ENCODE data around the gene PADI2. TPM values are rescaled to one million over a fixed set of nuclear protein-coding genes. Genes with fewer than 3 reads are reported as not detected.

The PADI2 gene
- total and polyA plus RNA-seq, 9 of the 15 experiments (the other 6 are each of a cell fraction or from before 2014, with no cell fraction given) = 0.01 to 0.11 (median 0.01) TPM; not detected in 5

DNA sequence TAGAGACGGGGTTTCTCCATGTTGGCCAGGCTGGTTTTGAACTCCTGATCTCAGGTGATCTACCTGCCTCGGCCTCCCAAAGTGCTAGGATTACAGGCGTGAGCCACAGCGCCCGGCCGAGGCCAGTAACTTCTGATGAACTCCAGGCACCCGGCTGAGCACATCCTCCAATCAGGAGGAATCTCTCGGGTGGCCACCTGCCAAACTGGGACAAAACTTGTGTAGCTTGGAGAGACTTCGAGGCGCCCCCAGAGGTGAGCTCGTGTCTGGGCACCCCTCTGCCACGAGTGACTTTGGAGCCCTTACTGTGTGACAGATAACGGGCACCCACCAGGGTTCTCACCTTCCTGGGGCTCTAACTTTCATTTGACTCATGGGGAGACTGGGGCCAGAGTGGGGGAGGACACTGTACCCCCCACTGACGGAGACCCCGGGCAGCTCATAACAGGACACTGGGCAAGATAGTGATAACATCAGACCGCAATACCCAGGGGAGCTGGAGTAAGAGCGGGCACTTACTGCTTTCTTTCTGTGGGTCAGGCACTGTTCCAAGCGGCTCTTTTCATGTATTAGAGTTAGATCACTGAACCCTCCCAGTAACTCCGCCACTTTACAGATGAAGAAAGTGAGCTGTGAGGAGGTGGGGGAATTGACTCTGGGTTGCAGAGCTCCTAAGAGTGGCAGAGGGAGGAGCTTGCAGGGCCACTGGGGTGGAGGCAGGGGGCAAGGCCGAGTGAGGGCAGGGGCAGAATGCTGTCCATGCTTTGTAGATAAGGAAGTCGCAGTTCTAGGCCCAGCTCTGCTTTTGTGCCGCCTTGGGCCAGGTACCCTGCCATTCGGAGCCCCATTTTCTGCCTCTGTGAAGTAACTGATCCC, 1.9 kb upstream of the PADI2 start:
- Histone ChIP-seq H2AFZ (ENCODE audit: low read depth, low read length) (no peak overlapping the region), H3K4me3 (no peak overlapping the region), H3K36me3 (ENCODE audit: control insufficient read depth, insufficient read depth, low read length) (no peaks in the 10 kb centered on the region), H3K4me1 (replicated peaks in 1 of 2; ENCODE audit: control insufficient read depth in 2 of 2, insufficient read depth in 2 of 2, low read length in 2 of 2) (peaks cover 4 to 16% of the 10 kb centered on the region in 2 experiments; a peak in 2 of 5 replicates), H3K9me3 (replicated peaks; ENCODE audit: control insufficient read depth, insufficient read depth, low read depth, low read length) (no peaks in the 10 kb centered on the region), H3K27ac (ENCODE audit: extremely low read depth, low read depth, low read length) (no peak overlapping the region), H3K27me3 (ENCODE audit: control insufficient read depth in 2 of 2, insufficient read depth in 2 of 2, low read length in 2 of 2) (peaks cover 36 to 65% of the 10 kb centered on the region in 2 experiments), H3K9me1 (ENCODE audit: control insufficient read depth, insufficient read depth, low read length) (no peaks in the 10 kb centered on the region), H3K9ac (ENCODE audit: insufficient read depth in 1 of 2, low read depth in 2 of 2, low read length in 2 of 2) (no peak overlapping the region), H4K20me1 (replicated peaks; ENCODE audit: control insufficient read depth, insufficient read depth, low read length) (peaks cover 25% of the 10 kb centered on the region), H3K79me2 (ENCODE audit: control insufficient read depth, insufficient read depth, low read length) (no peaks in the 10 kb centered on the region), H3K4me2 (ENCODE audit: insufficient read depth, low read length) (no peak overlapping the region)
- ChIA-PET CTCF (ENCODE audit: low intra/inter-chr PET ratio) (no interaction called here), POLR2A (interaction anchor here (0.7 to 1.2 kb wide), 3 partner anchors 10 to 113 kb away, joined by 3 to 4 read pairs (median 3); no protein-coding TSS in a partner anchor)
- TF ChIP-seq NFIC (IDR thresholded peaks at IDR 0.05) (0 out of 2 replicates have a peak, but pooled peaks have one; percentile 10), CAMTA2 (CRISPR knock-in tag; conservative IDR thresholded peaks at IDR 0.05) (no peak), XRCC4 (IDR thresholded peaks at IDR 0.05; ENCODE audit: extremely low read depth, insufficient read depth, insufficient read length) (no peak), ZNF717 (CRISPR knock-in tag; IDR thresholded peaks at IDR 0.05) (no peak), BRD4 (IDR thresholded peaks at IDR 0.05) (no peak)
- TF ChIP-seq, protein P1, sequence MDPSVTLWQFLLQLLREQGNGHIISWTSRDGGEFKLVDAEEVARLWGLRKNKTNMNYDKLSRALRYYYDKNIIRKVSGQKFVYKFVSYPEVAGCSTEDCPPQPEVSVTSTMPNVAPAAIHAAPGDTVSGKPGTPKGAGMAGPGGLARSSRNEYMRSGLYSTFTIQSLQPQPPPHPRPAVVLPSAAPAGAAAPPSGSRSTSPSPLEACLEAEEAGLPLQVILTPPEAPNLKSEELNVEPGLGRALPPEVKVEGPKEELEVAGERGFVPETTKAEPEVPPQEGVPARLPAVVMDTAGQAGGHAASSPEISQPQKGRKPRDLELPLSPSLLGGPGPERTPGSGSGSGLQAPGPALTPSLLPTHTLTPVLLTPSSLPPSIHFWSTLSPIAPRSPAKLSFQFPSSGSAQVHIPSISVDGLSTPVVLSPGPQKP (CRISPR knock-in tag; IDR thresholded peaks at IDR 0.05) = no peak
- TF ChIP-seq, protein P2, sequence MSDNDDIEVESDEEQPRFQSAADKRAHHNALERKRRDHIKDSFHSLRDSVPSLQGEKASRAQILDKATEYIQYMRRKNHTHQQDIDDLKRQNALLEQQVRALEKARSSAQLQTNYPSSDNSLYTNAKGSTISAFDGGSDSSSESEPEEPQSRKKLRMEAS (CRISPR knock-in tag; IDR thresholded peaks at IDR 0.05) = no peak
- TF ChIP-seq, protein P3, sequence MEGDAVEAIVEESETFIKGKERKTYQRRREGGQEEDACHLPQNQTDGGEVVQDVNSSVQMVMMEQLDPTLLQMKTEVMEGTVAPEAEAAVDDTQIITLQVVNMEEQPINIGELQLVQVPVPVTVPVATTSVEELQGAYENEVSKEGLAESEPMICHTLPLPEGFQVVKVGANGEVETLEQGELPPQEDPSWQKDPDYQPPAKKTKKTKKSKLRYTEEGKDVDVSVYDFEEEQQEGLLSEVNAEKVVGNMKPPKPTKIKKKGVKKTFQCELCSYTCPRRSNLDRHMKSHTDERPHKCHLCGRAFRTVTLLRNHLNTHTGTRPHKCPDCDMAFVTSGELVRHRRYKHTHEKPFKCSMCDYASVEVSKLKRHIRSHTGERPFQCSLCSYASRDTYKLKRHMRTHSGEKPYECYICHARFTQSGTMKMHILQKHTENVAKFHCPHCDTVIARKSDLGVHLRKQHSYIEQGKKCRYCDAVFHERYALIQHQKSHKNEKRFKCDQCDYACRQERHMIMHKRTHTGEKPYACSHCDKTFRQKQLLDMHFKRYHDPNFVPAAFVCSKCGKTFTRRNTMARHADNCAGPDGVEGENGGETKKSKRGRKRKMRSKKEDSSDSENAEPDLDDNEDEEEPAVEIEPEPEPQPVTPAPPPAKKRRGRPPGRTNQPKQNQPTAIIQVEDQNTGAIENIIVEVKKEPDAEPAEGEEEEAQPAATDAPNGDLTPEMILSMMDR (IDR thresholded peaks at IDR 0.05 in 2 of 3, conservative IDR thresholded peaks at IDR 0.05 in 1 of 3; ENCODE audit: insufficient read depth in 2 of 3, low read depth in 1 of 3, low read length in 3 of 3) = 0 out of 6 replicates have a peak, but pooled peaks of 2 of the 3 experiments have one; percentile 3 to 21
- TF ChIP-seq, protein P4, sequence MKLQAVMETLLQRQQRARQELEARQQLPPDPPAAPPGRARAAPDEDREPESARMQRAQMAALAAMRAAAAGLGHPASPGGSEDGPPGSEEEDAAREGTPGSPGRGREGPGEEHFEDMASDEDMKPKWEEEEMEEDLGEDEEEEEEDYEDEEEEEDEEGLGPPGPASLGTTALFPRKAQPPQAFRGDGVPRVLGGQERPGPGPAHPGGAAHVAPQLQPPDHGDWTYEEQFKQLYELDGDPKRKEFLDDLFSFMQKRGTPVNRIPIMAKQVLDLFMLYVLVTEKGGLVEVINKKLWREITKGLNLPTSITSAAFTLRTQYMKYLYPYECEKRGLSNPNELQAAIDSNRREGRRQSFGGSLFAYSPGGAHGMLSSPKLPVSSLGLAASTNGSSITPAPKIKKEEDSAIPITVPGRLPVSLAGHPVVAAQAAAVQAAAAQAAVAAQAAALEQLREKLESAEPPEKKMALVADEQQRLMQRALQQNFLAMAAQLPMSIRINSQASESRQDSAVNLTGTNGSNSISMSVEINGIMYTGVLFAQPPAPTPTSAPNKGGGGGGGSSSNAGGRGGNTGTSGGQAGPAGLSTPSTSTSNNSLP (IDR thresholded peaks at IDR 0.05; ENCODE audit: borderline replicate concordance, low read depth, low read length) = no peak
- peak in 1 of 4 experiments; percentile 33 for DNase-seq (ENCODE audit: extremely low read depth in 1 of 4, low spot score in 3 of 4)
- FAIRE-seq = no peak
- 8% methylated on average over 23 of the region's 23 CpGs for WGBS (ENCODE audit: insufficient coverage, low coverage, missing lambda C conversion rate)
- no peak for ATAC-seq
- no TSS peak for BruUV-seq (replicated peaks)
- intact Hi-C loops (cut with micrococcal nuclease) (loop anchor here (10.0 kb wide), 2 partner anchors 284 to 484 kb away; no protein-coding TSS in a partner anchor), in situ Hi-C loops (cut with MboI) (loop anchor here (10.0 kb wide), 1 partner anchor 284 kb away; no protein-coding TSS in a partner anchor)
